ENCODE data around the gene ACER2. TPM values are rescaled to one million over a fixed set of nuclear protein-coding genes. Genes with fewer than 3 reads are reported as not detected.

Gene ACER2
- total and polyA plus RNA-seq, 2 of the 8 experiments (the other 6 are each of a cell fraction or from before 2014, with no cell fraction given), result 7.4 to 8.8 TPM

- H2AFZ ChIP-seq (ENCODE audit: low read length), result no peak overlapping the region
- no peak overlapping the region for H3K23ac ChIP-seq (ENCODE audit: insufficient read length)
- no peak overlapping the region for H2AK5ac ChIP-seq (ENCODE audit: low read depth, low read length)
- no peak overlapping the region for H2BK5ac ChIP-seq (ENCODE audit: low read depth, low read length)
- no peak overlapping the region for H4K91ac ChIP-seq (replicated peaks; ENCODE audit: insufficient read length, low read length)
- ChIA-PET CTCF (ENCODE audit: partially characterized antibody) (no interaction called here), POLR2A (ENCODE audit: partially characterized antibody) (no interaction called here)
- no peak overlapping the region for H3K27ac ChIP-seq (ENCODE audit: low read depth, low read length)
- H3K14ac ChIP-seq (ENCODE audit: insufficient read length), result no peak overlapping the region
- no peak overlapping the region for H3K4me2 ChIP-seq (ENCODE audit: insufficient read depth in 1 of 2, low read depth in 2 of 2, low read length in 2 of 2)
- peaks cover 3% of the 10 kb centered on the region; the same call in 1 of the 2 replicates for H3K79me1 ChIP-seq (ENCODE audit: low read depth, low read length)
- no peak overlapping the region for H2BK120ac ChIP-seq (replicated peaks; ENCODE audit: low read depth, low read length)
- no peaks in the 10 kb centered on the region for H3K36me3 ChIP-seq (ENCODE audit: control insufficient read depth in 2 of 4, insufficient read depth in 4 of 4, low read length in 3 of 4)
- H3K9ac ChIP-seq (replicated peaks in 1 of 4; ENCODE audit: extremely low read depth in 1 of 4, low read depth in 3 of 4, low read length in 3 of 4), result no peak overlapping the region
- WGBS, 2 experiments (ENCODE audit: extremely low coverage in 1 of 2, insufficient coverage in 1 of 2, insufficient read length in 1 of 2, insufficient replicate concordance in 2 of 2, low coverage in 1 of 2, low lambda C conversion rate in 2 of 2, missing lambda C conversion rate in 1 of 2), result 100% methylated on average over 1 of the region's 1 CpG; no CpG with 5 or more reads in 1 of the 2 experiments
- peaks cover 0 to 7% (median 5%) of the 10 kb centered on the region in 4 experiments; a peak in 4 of 7 replicates for H3K4me1 ChIP-seq (replicated peaks in 1 of 4; ENCODE audit: control insufficient read depth in 3 of 4, insufficient read depth in 4 of 4, low read length in 3 of 4)
- H3K56ac ChIP-seq (replicated peaks; ENCODE audit: insufficient read length, low read depth, low read length), result no peak overlapping the region
- no peak overlapping the region for H3K18ac ChIP-seq (ENCODE audit: extremely low read depth, low read length)
- H4K8ac ChIP-seq (ENCODE audit: extremely low read depth, insufficient read depth, low read length), result no peak overlapping the region
- FAIRE-seq, result no peak
- peaks cover 0 to 12% of the 10 kb centered on the region in 2 experiments; a peak in 2 of 4 replicates for H3K79me2 ChIP-seq (ENCODE audit: control insufficient read depth in 1 of 2, insufficient read depth in 2 of 2, low read length in 2 of 2)
- peaks cover 16% of the 10 kb centered on the region for H3K23me2 ChIP-seq (ENCODE audit: low read depth, low read length)
- peaks cover 0 to 7% (median 0%) of the 10 kb centered on the region in 4 experiments; a peak in 2 of 7 replicates for H3K27me3 ChIP-seq (replicated peaks in 1 of 4; ENCODE audit: control insufficient read depth in 3 of 4, extremely low read depth in 1 of 4, insufficient read depth in 3 of 4, low read length in 3 of 4)
- H2BK20ac ChIP-seq (ENCODE audit: low read length), result no peak overlapping the region
- no peaks in the 10 kb centered on the region; a peak in 1 of 4 replicates for H3K9me3 ChIP-seq (ENCODE audit: insufficient read depth in 2 of 2, low read depth in 1 of 2, low read length in 1 of 2)
- H4K20me1 ChIP-seq (replicated peaks in 1 of 2; ENCODE audit: control insufficient read depth in 1 of 2, insufficient read depth in 2 of 2, low read length in 2 of 2), result no peaks in the 10 kb centered on the region
- no peak overlapping the region for H2BK12ac ChIP-seq (ENCODE audit: low read depth, low read length)
- H2BK15ac ChIP-seq (ENCODE audit: low read length), result no peak overlapping the region
- DNase-seq (ENCODE audit: low read depth in 1 of 2, low spot score in 2 of 2), result no peak
- peak; percentile 12 to 19; a peak in 2 of 4 replicates for TF ChIP-seq RAD21 (IDR thresholded peaks at IDR 0.05 in 1 of 2, conservative IDR thresholded peaks at IDR 0.05 in 1 of 2; ENCODE audit: low read depth in 2 of 2, low read length in 2 of 2)
- no peak for TF ChIP-seq HDAC2 (IDR thresholded peaks at IDR 0.05; ENCODE audit: borderline replicate concordance in 1 of 2, low read depth in 2 of 2, low read length in 2 of 2)
- H4K5ac ChIP-seq (ENCODE audit: insufficient read length, low read depth, low read length), result no peak overlapping the region
- H3K4me3 ChIP-seq (ENCODE audit: extremely low read depth in 1 of 4, insufficient read depth in 2 of 4, low read depth in 3 of 4, low read length in 4 of 4), result no peak overlapping the region
- H3K4ac ChIP-seq (replicated peaks; ENCODE audit: insufficient read length, low read depth, low read length), result no peak overlapping the region
Observed at GRCh38 chr9:19405771-19406170, 3.0 kb upstream of the ACER2 start.

All from H1 (cell line).